ENCODE data around the gene CDK5RAP1.

- no peak for TF ChIP-seq FOXM1 (IDR thresholded peaks at IDR 0.05; ENCODE audit: borderline replicate concordance)
- TF ChIP-seq SP1 (IDR thresholded peaks at IDR 0.05) = no peak
Measured at GRCh38 chr20:33312583-33312982, 88.7 kb downstream of the CDK5RAP1 start.
